Uterus (tissue), 4 donors: ENCODE results near the gene MFAP4. TPM values are rescaled to one million over a fixed set of nuclear protein-coding genes. Genes with fewer than 3 reads are reported as not detected.
A peak's percentile ranks its signal among the peaks of the same experiment; 100 is the strongest.

ENCODE experiments used
- DNase-seq, 2 donors: peaks; one replicate each; pipeline ENCODE4 v3.0.0-alpha.2; 2019 to 2020
- H3K27ac ChIP-seq, 2 donors: fragments of 200-600 bp; sonication (generic); 1 replicate in 1 of 2; 2 replicates in 1 of 2; pipeline ENCODE4 v1.5.1; 2016 to 2018
- H3K27me3 ChIP-seq, 2 donors: fragments of 200-600 bp; sonication (generic); one replicate each; pipeline ENCODE4 v1.5.1; 2018 to 2019; ENCODE audit warnings: control low read depth in 1 of 2
- H3K36me3 ChIP-seq, 2 donors: fragments of 200-600 bp; sonication (generic); one replicate each; pipeline ENCODE4 v1.5.1; 2019; ENCODE audit warnings: control low read depth in 1 of 2
- H3K4me1 ChIP-seq, 2 donors: fragments of 200-600 bp; sonication (generic); one replicate each; pipeline ENCODE4 v1.5.1; 2018 to 2019; ENCODE audit warnings: control low read depth in 1 of 2
- H3K4me3 ChIP-seq, 2 donors: fragments of 200-600 bp; sonication (generic); 1 replicate in 1 of 2; 2 replicates in 1 of 2; pipeline ENCODE4 v1.5.1; 2018 to 2019; ENCODE audit warnings: mild to moderate bottlenecking in 1 of 2
- H3K9me3 ChIP-seq, 2 donors: fragments of 200-600 bp; sonication (generic); one replicate each; pipeline ENCODE4 v1.5.1; 2019; ENCODE audit warnings: control low read depth in 1 of 2
- POLR2A ChIP-seq, 2 donors: fragments of 450-650 bp; IDR thresholded peaks; one replicate each; pipeline ENCODE4 v1.6.1; 2016; ENCODE audit warnings: antibody characterized with exemption in 2 of 2, mild to moderate bottlenecking in 1 of 2, moderate library complexity in 1 of 2
- intact Hi-C: fragments of 100-400 bp; cut with DNase I; formaldehyde crosslinking; loops from one replicate; pipeline ENCODE4 v1.15.1; 2023; ENCODE audit warnings: low total_unique reads
- total RNA-seq, 4 donors: library from RNA; depleted of rRNA in 3 of 4; stranded (reverse); fragments of >200 nt in 3 of 4; gene quantifications; one replicate each; pipeline versions ENCODE4 v1.1.0 to v1.2.4, GENCODE V29; 2014 to 2023
- TF ChIP-seq, protein P1 (sequence below), 4 experiments: fragments of 200-600 bp in 2 of 4; fragments of 450-650 bp in 2 of 4; sonication (generic) in 2 of 4; IDR thresholded peaks; one replicate each; pipeline ENCODE4 v1.5.1; 2016 to 2019; ENCODE audit warnings: antibody characterized with exemption in 4 of 4, mild to moderate bottlenecking in 2 of 4, moderate library complexity in 1 of 4
- donor health status: DM: yes; HTN: yes; CAD: no.

The MFAP4 gene
- total RNA-seq, 4 donors from 2014 or later = 81.2 to 149 (median 117) TPM

DNA sequence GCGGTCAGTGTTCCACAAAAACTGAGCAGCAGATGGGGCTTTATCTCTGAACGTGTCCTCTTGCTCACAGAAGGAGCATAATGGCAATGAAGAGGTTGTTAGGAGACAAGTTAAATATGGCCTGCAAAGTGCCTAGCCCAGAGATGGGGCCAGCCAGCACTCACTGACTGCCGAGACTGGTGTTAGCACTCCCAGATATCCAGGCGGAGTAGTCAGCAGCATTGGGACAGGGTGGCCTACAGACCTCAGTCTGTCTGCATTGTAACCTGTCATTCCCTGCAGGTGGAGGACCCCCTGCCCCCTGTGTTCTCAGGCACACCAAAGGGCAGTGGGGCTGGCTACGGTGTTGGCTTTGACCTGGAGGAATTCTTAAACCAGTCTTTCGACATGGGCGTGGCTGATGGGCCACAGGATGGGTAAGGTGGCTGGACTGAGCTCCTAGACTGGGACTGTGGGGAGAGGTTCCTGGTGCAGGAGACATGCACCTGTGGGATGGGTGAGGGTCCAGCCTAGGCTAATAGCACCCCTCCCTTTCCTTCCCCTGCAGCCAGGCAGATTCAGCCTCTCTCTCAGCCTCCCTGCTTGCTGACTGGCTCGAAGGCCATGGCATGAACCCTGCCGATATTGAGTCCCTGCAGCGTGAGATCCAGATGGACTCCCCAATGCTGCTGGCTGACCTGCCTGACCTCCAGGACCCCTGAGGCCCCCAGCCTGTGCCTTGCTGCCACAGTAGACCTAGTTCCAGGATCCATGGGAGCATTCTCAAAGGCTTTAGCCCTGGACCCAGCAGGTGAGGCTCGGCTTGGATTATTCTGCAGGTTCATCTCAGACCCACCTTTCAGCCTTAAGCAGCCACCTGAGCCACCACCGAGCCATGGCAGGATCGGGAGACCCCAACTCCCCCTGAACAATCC lies 4.2 kb downstream of the MFAP4 start:
- Histone ChIP-seq H3K36me3 (no peaks in the 10 kb centered on the region), H3K4me3 (no peak overlapping the region), H3K9me3 (no peaks in the 10 kb centered on the region), H3K27ac (peak overlapping the region; percentile 0 to 91), H3K4me1 (peaks cover 18 to 29% of the 10 kb centered on the region in 2 donors), H3K27me3 (no peaks in the 10 kb centered on the region)
- TF ChIP-seq POLR2A (IDR thresholded peaks at IDR 0.05) = no peak
- TF ChIP-seq, protein P1, sequence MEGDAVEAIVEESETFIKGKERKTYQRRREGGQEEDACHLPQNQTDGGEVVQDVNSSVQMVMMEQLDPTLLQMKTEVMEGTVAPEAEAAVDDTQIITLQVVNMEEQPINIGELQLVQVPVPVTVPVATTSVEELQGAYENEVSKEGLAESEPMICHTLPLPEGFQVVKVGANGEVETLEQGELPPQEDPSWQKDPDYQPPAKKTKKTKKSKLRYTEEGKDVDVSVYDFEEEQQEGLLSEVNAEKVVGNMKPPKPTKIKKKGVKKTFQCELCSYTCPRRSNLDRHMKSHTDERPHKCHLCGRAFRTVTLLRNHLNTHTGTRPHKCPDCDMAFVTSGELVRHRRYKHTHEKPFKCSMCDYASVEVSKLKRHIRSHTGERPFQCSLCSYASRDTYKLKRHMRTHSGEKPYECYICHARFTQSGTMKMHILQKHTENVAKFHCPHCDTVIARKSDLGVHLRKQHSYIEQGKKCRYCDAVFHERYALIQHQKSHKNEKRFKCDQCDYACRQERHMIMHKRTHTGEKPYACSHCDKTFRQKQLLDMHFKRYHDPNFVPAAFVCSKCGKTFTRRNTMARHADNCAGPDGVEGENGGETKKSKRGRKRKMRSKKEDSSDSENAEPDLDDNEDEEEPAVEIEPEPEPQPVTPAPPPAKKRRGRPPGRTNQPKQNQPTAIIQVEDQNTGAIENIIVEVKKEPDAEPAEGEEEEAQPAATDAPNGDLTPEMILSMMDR (IDR thresholded peaks at IDR 0.05) = no peak
- intact Hi-C loops = no loop called here
- peak in 1 of 2 donors; percentile 17 for DNase-seq

DNA sequence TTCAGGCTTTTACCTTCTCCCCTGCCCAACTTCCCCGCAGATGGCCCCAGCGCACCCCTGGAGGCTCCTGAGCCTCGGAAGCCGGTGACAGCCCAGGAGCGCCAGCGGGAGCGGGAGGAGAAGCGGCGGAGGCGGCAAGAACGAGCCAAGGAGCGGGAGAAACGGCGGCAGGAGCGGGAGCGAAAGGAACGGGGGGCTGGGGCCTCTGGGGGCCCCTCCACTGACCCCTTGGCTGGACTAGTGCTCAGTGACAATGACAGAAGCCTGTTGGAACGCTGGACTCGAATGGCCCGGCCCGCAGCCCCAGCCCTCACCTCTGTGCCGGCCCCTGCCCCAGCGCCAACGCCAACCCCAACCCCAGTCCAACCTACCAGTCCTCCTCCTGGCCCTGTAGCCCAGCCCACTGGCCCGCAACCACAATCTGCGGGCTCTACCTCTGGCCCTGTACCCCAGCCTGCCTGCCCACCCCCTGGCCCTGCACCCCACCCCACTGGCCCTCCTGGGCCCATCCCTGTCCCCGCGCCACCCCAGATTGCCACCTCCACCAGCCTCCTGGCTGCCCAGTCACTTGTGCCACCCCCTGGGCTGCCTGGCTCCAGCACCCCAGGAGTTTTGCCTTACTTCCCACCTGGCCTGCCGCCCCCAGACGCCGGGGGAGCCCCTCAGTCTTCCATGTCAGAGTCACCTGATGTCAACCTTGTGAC lies 5.1 kb downstream of the MFAP4 start:
- DNase-seq = peak in 1 of 2 donors; percentile 19
- no peak overlapping the region for H3K4me3 ChIP-seq
- H3K9me3 ChIP-seq = no peaks in the 10 kb centered on the region
- intact Hi-C loops = no loop called here
- H3K36me3 ChIP-seq = no peaks in the 10 kb centered on the region
- H3K27ac ChIP-seq = peak overlapping the region; percentile 4 to 91
- TF ChIP-seq, protein P1 (IDR thresholded peaks at IDR 0.05) = no peak
- no peak for TF ChIP-seq POLR2A (IDR thresholded peaks at IDR 0.05)
- H3K4me1 ChIP-seq = peaks cover 19 to 29% of the 10 kb centered on the region in 2 donors
- H3K27me3 ChIP-seq = no peaks in the 10 kb centered on the region

DNA sequence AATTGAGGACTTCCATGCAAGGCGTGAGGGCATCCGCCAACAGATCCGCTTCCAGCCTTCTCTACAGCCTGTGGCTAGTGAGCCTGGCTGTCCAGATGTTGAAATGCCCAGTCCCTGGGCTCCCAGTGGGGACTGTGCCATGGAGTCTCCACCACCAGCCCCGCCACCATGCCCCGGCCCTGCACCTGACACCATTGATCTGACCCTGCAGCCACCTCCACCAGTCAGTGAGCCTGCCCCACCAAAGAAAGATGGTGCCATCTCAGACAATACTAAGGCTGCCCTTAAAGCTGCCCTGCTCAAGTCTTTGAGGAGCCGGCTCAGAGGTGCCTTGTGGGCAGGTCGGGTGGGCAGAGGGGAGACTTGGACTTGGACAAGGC lies 5.6 kb downstream of the MFAP4 start:
- H3K27me3 ChIP-seq = no peaks in the 10 kb centered on the region
- no peak for DNase-seq
- intact Hi-C loops = no loop called here
- no peaks in the 10 kb centered on the region for H3K9me3 ChIP-seq
- no peaks in the 10 kb centered on the region for H3K36me3 ChIP-seq
- TF ChIP-seq POLR2A (IDR thresholded peaks at IDR 0.05) = no peak
- TF ChIP-seq, protein P1 (IDR thresholded peaks at IDR 0.05) = no peak
- H3K4me1 ChIP-seq = peaks cover 20 to 29% of the 10 kb centered on the region in 2 donors
- peak overlapping the region in 1 of 2 donors; percentile 4 for H3K27ac ChIP-seq
- H3K4me3 ChIP-seq = no peak overlapping the region

DNA sequence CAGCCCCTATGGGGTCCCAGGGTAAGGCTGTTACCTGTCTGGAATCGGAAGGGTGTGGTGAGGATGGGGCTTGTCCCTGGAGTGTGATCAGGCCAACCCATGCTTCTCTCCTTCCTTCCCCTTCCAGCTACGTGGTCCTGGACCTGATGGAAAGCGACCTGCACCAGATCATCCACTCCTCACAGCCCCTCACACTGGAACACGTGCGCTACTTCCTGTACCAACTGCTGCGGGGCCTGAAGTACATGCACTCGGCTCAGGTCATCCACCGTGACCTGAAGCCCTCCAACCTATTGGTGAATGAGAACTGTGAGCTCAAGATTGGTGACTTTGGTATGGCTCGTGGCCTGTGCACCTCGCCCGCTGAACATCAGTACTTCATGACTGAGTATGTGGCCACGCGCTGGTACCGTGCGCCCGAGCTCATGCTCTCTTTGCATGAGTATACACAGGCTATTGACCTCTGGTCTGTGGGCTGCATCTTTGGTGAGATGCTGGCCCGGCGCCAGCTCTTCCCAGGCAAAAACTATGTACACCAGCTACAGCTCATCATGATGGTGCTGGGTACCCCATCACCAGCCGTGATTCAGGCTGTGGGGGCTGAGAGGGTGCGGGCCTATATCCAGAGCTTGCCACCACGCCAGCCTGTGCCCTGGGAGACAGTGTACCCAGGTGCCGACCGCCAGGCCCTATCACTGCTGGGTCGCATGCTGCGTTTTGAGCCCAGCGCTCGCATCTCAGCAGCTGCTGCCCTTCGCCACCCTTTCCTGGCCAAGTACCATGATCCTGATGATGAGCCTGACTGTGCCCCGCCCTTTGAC lies 6.3 kb downstream of the MFAP4 start:
- no peaks in the 10 kb centered on the region for H3K9me3 ChIP-seq
- DNase-seq = peak; percentile 20 to 27
- no peak overlapping the region for H3K27ac ChIP-seq
- no peaks in the 10 kb centered on the region for H3K27me3 ChIP-seq
- TF ChIP-seq, protein P1 (IDR thresholded peaks at IDR 0.05) = no peak
- TF ChIP-seq POLR2A (IDR thresholded peaks at IDR 0.05) = no peak
- intact Hi-C loops = no loop called here
- H3K4me3 ChIP-seq = no peak overlapping the region
- H3K36me3 ChIP-seq = no peaks in the 10 kb centered on the region
- peaks cover 20 to 23% of the 10 kb centered on the region in 2 donors for H3K4me1 ChIP-seq
